ENCODE measurements around the gene PTPN4.

PTPN4 gene

DNA sequence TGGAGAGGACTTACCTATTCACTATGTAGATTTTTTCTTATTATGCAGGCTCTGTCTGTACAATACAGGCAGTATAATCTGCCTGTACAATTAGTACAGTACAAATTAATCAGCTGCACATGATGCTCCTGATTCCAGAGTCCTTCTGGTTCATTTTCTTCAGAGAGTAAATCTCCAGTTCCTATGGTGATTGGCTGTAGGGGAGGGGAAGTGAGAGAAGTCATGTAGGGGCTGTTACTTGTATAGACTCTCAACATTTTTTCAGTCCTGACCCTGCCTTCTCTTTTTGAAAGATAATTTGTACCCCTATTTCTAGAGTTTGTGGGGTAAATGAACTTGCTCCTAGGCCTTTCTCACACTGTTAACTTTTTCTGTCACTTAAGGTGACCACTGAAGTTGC is 54.5 kb downstream of the PTPN4 start:
- H3K79me2 ChIP-seq (ENCODE audit: insufficient read depth, low read length), result peaks cover 24% of the 10 kb centered on the region
- no peak overlapping the region for H2AFZ ChIP-seq (ENCODE audit: low read length)
- no peaks in the 10 kb centered on the region for H3F3A ChIP-seq (ENCODE audit: low read depth)
- no peaks in the 10 kb centered on the region for H4K20me1 ChIP-seq (ENCODE audit: insufficient read depth, low read length, poor library complexity, severe bottlenecking)
- TF ChIP-seq, protein P1, sequence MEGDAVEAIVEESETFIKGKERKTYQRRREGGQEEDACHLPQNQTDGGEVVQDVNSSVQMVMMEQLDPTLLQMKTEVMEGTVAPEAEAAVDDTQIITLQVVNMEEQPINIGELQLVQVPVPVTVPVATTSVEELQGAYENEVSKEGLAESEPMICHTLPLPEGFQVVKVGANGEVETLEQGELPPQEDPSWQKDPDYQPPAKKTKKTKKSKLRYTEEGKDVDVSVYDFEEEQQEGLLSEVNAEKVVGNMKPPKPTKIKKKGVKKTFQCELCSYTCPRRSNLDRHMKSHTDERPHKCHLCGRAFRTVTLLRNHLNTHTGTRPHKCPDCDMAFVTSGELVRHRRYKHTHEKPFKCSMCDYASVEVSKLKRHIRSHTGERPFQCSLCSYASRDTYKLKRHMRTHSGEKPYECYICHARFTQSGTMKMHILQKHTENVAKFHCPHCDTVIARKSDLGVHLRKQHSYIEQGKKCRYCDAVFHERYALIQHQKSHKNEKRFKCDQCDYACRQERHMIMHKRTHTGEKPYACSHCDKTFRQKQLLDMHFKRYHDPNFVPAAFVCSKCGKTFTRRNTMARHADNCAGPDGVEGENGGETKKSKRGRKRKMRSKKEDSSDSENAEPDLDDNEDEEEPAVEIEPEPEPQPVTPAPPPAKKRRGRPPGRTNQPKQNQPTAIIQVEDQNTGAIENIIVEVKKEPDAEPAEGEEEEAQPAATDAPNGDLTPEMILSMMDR (conservative IDR thresholded peaks at IDR 0.05; ENCODE audit: low read length), result no peak
- no peak for TF ChIP-seq EZH2phosphoT487 (IDR thresholded peaks at IDR 0.05; ENCODE audit: borderline replicate concordance)
- no peaks in the 10 kb centered on the region for H3K4me1 ChIP-seq (ENCODE audit: insufficient read depth, low read length, poor library complexity, severe bottlenecking)
- H3K4me3 ChIP-seq (ENCODE audit: low read length, poor library complexity, severe bottlenecking), result no peak overlapping the region
- H3K9ac ChIP-seq (ENCODE audit: low read depth, low read length, poor library complexity, severe bottlenecking), result no peak overlapping the region
- no peaks in the 10 kb centered on the region for H3K9me2 ChIP-seq (replicated peaks; ENCODE audit: low read depth, low read length)
- no peak overlapping the region for H3K4me2 ChIP-seq (ENCODE audit: low read depth, low read length, poor library complexity, severe bottlenecking)
- peaks cover 25% of the 10 kb centered on the region; the same call in 1 of the 2 replicates for H3K36me3 ChIP-seq (ENCODE audit: insufficient read depth, low read length)
- no peaks in the 10 kb centered on the region for H3K27me3 ChIP-seq (ENCODE audit: insufficient read depth, low read length, poor library complexity, severe bottlenecking)
- H3K9me3 ChIP-seq (ENCODE audit: insufficient read depth, low read depth, low read length), result peaks cover 8% of the 10 kb centered on the region; the same call in 1 of the 2 replicates

DNA sequence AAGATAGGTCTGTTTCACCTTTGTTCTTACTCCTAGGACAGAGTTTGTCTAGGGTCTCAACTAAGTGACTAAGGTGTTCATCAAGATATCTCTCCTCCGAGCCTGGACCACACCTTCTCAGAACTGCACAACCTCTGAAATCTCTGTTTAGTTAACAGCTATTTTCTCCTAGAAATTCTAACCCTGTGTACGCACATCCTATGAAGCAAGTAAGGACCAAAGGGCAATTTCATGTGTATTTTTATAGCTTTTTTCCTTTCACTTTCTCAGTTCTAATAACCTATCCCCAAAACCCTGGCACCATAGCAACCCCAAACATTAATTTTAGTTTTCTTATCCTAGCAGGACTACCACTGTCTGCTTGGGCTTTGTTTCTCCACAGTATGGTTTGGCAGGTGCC is 59.1 kb downstream of the PTPN4 start:
- TF ChIP-seq, protein P1 (conservative IDR thresholded peaks at IDR 0.05; ENCODE audit: low read length), result no peak
- no peaks in the 10 kb centered on the region for H3K4me1 ChIP-seq (ENCODE audit: insufficient read depth, low read length, poor library complexity, severe bottlenecking)

DNA sequence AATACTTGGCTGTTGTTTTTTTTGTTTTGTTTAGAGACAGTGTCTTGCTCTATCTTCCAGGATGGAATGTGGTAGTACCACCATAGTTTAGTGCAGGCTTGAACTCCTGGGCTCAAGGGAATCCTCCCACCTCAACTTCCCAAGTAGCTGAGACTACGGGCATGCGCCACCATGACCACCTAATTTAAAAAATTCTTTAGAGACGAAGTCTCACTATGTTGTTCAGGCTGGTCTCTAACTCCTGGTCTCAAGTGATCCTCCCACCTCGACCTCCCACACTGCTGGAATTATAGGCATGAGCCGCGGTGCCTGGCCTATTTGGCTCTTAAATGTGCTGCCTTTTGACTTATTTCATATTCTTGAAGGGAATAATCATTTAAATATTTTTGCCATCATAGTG is 60.1 kb downstream of the PTPN4 start:
- Histone ChIP-seq H3K4me1 (ENCODE audit: insufficient read depth, low read length, poor library complexity, severe bottlenecking) (no peaks in the 10 kb centered on the region), H3K4me2 (ENCODE audit: low read depth, low read length, poor library complexity, severe bottlenecking) (no peak overlapping the region), H3K27me3 (ENCODE audit: insufficient read depth, low read length, poor library complexity, severe bottlenecking) (no peaks in the 10 kb centered on the region), H3F3A (ENCODE audit: low read depth) (no peaks in the 10 kb centered on the region), H4K20me1 (ENCODE audit: insufficient read depth, low read length, poor library complexity, severe bottlenecking) (peaks cover 9% of the 10 kb centered on the region), H3K9me3 (ENCODE audit: insufficient read depth, low read depth, low read length) (peaks cover 8% of the 10 kb centered on the region; the same call in 1 of the 2 replicates), H2AFZ (ENCODE audit: low read length) (no peak overlapping the region), H3K9ac (ENCODE audit: low read depth, low read length, poor library complexity, severe bottlenecking) (no peak overlapping the region), H3K9me2 (replicated peaks; ENCODE audit: low read depth, low read length) (no peaks in the 10 kb centered on the region), H3K36me3 (ENCODE audit: insufficient read depth, low read length) (peaks cover 16% of the 10 kb centered on the region; the same call in 1 of the 2 replicates), H3K4me3 (ENCODE audit: low read length, poor library complexity, severe bottlenecking) (no peak overlapping the region), H3K79me2 (ENCODE audit: insufficient read depth, low read length) (peaks cover 34% of the 10 kb centered on the region)
- TF ChIP-seq EZH2phosphoT487 (IDR thresholded peaks at IDR 0.05; ENCODE audit: borderline replicate concordance), result no peak
- TF ChIP-seq, protein P1 (conservative IDR thresholded peaks at IDR 0.05; ENCODE audit: low read length), result no peak

More for the DNA sequence above, 59.1 kb downstream of the PTPN4 start:
- Histone ChIP-seq H3K9ac (ENCODE audit: low read depth, low read length, poor library complexity, severe bottlenecking) (no peak overlapping the region), H2AFZ (ENCODE audit: low read length) (no peak overlapping the region), H4K20me1 (ENCODE audit: insufficient read depth, low read length, poor library complexity, severe bottlenecking) (peaks cover 3% of the 10 kb centered on the region), H3K4me3 (ENCODE audit: low read length, poor library complexity, severe bottlenecking) (no peak overlapping the region), H3K4me2 (ENCODE audit: low read depth, low read length, poor library complexity, severe bottlenecking) (no peak overlapping the region), H3K9me2 (replicated peaks; ENCODE audit: low read depth, low read length) (no peaks in the 10 kb centered on the region), H3F3A (ENCODE audit: low read depth) (no peaks in the 10 kb centered on the region), H3K36me3 (ENCODE audit: insufficient read depth, low read length) (peaks cover 16% of the 10 kb centered on the region; the same call in 1 of the 2 replicates), H3K79me2 (ENCODE audit: insufficient read depth, low read length) (peaks cover 37% of the 10 kb centered on the region), H3K9me3 (ENCODE audit: insufficient read depth, low read depth, low read length) (peaks cover 8% of the 10 kb centered on the region; the same call in 1 of the 2 replicates), H3K27me3 (ENCODE audit: insufficient read depth, low read length, poor library complexity, severe bottlenecking) (no peaks in the 10 kb centered on the region)

All from Loucy (cell line).